Left renal pelvis (tissue), 4 donors: ENCODE measurements around the gene ADSS2. TPM values are rescaled to one million over a fixed set of nuclear protein-coding genes. Genes with fewer than 3 reads are reported as not detected.

ENCODE experiments used
- DNase-seq, 4 donors: peaks; one replicate each; pipeline ENCODE4 v3.0.0-alpha.2; 2013; ENCODE audit warnings: low read depth in 4 of 4, low spot score in 3 of 4
- polyA plus RNA-seq, 4 donors: library from polyadenylated mRNA; unstranded; fragments of 120-200 nt; gene quantifications; one replicate each; pipeline ENCODE4 v1.2.1, GENCODE V29; 2013; ENCODE audit not compliant: insufficient read length in 4 of 4

The ADSS2 gene
- polyA plus RNA-seq, 4 donors = 44.8 to 71.8 (median 62.8) TPM

DNA sequence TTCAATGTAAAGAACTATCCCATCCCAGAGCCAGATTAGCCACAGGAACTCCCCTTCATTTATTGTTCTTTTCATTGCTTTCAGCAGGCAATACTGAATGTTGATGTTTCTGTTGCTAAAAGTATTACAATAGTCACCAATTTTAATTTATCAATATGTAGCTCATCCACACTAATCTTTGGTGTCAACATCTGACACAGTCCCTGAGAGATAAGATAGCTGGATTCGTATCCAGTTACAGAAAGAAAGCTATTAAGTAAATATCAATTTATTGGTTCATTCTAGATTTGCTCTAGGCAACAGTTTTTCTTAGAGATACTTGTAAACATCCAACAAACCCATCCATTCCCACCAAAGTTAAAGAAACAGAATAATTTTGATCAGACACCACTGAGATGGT, 4.7 kb downstream of the ADSS2 start:
- DNase-seq = no peak

DNA sequence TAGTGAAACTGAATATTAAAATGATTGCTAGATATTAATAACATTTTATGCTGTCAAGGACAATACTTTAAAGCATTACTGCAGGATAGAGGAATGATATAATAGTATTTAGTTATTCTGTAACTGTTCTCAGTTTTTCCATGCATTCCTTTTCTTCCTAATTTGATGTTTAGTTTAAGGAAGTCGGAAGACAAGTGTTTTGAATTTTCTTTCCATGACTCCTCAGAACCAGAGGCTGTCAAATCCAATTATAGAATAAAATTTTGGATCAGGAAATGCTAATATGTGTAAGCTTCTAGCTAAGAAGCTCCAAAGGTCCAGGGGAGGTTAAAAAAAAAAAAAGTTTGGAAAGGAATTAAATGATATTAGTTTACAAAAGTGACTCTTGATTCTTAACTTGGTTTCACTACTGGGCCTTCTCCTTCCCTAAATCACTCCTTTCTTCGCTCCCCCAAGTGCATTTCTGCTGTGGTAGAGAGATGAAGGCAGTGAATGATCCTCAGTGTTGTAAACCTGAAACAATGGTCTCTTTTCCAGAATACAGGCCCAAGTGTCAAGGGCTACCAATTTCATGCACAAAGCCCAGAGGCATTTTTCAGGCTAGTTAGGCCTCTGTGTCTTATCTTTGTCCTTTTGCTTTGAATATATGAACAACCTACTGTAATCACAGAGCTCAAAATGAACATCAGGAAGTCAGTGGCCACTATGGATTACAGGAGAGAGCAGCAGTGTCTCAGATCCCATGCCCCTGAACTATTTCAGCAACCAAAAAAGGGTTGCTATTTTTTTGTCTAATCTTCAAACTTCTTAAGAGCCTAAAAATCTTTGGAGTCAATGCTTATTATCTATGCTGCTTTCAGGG, 6.2 kb downstream of the ADSS2 start:
- DNase-seq = no peak

DNA sequence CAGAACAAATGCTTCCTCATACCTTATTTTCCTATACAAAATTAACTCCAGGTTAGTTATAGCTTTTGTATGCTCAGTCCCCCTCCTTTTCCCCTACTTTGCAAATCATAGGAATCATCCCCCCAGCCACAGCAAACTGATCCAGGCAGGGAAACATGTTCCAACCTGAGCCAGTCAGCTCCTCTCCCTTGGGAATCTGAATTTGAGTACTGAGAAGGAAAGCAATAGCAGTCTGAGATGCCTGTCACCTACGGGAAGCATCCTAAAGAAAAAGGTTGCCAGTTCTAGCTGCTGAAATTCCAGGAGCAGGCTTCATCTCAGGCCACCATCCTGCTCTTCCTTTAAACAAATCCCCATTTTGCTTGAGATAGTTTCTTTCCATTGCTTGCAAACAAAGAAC, 6.9 kb downstream of the ADSS2 start:
- DNase-seq = no peak

DNA sequence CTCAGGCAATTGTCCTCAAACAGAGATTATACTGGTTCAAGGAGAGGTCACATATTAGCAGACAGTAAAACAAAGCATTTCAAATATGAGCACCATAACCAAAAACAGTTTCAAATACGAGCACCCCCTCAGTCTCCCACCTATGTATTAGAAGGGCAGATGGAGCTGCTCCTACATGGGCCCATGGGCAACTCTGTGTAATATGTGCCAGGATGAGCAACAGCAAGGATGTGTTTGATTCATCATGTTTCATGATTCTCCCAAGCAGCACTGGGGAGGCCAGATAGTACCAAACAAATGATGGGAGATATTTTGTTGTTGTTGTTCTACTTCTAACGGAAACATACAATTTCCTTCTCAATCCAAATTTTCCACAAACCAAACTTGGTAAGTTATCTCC, 8.9 kb downstream of the ADSS2 start:
- no peak for DNase-seq

DNA sequence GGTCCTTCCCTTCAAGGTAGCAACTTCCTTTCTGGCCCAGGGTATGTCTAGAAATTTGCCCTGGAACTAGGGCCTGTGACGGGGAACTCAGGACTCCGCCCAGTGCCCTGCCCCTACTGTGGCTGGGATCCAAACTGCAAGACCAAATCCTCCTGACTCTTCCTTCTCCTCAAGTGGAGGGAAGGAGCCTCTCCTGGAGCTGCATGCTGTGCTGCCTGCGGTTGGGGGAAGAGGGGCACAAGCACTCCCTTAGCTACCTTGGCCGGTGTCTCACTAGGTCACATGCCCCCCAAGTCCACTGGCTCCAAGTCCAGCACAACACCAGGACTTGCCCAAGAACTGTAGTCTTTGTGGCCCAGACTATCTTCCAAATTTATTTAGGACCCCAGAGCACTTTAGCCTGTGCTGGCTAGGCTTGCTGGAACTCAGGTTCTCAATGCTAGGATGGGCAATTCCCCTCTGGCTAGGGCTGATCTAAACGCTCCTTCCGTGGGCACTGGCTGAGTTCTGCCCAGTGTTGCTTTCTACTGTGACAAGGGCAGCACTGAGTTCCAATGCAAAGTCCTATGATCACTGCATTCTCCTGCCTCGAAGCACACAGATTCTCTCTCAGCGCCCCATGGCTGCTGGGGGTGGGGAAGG, 12.2 kb downstream of the ADSS2 start:
- no peak for DNase-seq

DNA sequence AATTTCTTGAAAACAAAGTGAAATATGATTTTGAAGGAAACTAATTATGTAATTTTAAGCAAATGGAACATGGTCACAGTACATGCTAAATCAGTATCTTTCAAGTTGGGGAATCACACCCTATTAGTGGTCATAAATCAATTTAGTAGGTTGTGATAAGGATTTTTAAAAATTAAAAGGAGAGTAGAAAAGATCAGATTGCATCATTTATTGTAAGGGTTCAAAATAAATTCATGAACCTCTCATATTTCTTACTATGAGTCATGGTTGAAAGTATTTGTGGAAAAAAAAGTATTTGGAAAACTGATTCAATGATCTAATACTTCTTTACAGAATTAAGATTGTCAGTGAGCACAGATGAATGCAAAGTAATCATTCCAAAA, 14.6 kb downstream of the ADSS2 start:
- no peak for DNase-seq

DNA sequence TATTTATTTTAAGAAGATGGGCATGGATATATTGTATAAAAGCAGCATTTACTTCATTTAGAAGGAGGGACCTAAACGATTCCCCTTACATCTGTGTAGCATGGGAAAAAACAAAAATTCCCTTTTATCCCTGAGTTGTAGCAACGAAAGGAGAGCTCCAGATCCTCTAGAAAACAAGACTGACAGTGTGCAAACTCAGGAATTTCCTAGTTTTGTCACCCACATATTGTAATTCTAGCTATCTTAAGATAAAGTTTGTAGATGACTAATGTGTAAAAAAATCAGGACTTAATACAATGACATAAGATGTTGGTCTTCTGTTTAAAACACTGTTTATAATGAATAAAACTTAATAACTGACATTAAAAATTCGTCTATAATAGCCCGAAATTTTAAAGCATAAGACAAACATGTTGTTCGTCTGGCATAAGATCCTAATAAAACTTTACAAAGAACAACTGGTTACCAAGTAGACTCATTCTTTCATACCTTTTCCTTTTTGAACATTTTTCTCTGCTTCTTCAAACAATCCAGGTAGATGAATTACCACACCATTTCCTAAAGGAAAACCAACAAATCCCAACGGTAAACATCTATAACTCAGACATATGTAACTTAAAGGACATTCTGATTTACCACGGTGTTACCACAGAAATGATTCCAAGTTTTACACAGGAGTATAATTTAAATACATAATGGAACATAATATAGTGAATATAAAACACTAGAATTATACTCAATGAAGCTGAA, 15.2 kb downstream of the ADSS2 start:
- no peak for DNase-seq

DNA sequence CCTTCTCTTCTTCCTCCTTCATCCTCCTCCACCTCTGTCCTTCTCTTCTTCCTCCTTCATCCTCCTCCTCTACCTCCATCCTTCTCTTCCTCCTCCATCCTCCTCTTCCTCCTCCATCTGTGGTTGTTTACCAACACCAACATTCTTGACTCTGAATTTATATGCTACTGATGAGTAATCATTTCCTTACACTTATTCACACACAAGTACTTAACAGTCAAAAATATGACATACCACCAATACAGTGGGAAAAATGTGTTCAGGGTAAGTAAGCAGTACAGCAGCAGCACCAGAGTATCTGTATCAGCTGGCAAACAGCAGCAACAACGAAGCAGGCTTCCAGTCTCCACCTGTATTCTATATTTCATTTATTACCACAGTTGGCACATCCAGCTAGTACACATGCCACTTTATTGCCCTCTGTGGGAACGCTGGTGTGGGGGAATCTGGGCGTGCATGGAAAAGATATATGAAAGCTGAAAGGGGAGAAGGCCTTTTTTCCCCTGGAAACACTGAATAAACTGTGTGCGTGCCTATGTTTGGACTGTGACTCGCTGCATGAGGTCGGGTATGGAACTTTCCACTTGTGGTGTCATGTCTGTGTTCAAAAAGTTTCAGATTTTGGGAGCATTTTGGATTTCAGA, 16.0 kb downstream of the ADSS2 start:
- DNase-seq = no peak

DNA sequence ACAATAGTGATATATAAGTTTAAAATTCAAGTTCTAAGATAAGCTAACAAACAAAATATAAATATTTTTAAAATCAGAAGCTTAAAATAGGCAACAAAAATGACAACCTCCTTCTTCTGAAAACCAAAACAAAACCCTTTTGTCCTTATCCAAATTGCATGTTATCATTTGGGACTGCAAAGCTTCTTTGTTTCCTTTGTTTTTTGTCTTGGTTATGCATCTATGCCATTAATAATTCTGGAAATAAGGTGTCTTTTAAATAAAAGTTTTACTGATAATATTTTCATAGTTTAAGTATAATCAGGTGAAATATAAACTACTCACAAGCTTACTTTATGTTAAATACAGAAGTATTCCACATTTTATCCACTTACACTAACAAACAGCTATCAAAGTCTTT, 20.5 kb downstream of the ADSS2 start:
- DNase-seq = no peak

DNA sequence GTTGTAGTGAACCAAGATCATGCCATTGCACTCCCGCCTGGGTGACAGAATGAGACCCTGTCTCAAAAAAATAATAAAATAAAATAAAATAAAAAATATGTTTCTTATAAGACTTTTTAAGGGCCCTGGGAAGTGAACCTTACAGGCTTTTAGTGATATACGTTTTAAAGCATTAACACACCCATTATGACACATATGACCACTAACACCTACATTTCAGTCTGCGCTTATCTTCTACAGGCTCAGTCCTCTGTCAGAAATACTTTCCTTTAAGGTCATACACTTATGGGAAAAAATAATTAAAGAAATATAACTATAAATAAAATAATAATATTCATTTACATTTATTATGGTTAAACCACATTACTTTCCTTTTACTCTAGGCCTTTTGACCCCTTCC, 21.9 kb downstream of the ADSS2 start:
- no peak for DNase-seq

DNA sequence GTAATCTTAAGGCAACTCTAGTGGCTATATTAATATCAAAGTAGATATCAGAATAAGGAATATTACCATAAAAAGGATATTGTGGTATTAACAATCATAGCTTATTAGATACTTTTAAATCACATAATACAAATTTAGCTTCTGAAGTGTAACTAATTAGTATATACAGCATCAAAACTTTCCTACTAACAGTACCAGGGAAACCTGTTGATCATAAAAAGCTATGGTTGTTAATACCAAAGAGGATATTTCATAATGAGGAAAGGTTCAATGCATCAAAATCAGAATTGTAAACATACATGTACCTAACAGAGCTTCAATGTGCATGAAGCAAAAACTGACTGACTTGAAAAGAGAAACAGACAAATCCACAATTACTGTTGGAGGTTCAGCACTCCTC, 24.1 kb downstream of the ADSS2 start:
- DNase-seq = no peak

DNA sequence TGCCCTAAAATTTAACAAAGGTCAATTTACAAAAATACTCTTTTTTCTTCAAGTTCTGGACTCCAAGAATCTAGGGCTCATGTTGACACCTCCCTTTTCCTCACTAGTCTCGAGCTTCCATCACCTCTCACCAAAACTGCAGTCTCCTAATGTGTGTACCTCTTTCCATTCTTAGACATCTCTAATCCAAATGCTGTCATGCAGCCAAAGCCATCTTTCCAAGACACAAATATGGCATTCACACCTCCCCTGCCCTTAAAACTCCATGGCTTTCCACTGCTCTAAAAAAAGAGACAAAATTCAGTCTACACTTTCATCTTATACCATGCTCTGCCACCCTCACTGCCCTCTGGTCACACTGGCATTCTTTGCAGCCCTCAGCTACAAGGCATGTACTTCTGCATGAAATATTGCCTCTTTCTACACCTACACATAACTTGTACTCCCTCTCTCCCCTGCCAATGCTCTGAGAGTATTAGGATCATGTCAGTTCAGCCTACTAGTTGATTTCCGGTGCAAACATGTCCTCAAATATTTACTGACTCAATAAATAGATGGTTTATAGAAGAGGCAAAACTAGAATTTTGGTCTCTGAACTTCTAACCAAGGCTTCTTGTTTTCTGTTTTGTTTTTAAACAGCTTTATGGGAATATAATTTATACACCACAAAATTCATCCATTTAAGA, 26.9 kb downstream of the ADSS2 start:
- DNase-seq = no peak

DNA sequence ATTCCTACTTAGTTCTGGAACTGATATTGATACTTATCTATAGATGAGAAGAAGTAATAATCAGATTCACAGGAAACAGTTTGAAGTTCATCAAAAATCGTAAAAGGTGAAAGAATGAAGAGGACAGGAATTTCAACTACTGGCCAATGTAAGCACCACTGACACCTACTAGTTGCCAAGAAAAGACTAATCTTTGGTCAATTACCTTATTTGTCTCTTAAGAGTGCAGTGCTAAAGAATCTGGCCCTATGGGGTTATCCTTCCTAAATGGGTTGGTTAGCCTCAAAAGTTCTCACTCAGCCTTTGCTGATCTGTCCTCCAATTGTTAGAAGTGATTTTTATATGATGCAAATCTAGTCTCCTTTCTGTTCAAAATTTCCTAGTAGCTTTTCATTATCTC, 29.5 kb downstream of the ADSS2 start:
- DNase-seq = no peak

DNA sequence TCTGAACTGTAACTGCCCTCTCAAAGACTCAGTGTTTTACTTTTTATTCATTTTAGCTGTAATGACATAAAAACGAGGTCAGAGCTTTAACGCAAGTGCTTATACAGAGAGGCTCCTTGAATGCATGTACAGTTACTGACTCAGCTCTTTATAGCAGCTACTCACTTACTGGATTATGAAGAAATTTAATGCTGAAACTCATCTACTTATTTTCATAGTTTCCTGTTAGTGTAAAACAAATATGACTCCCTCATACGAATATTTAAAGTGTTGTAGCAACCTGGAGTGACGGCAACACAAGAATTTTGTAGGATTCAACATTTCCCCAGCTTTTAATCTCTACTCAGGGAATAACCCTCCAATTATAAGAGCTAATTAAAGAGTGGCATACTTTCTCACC, 32.7 kb downstream of the ADSS2 start:
- DNase-seq = no peak

DNA sequence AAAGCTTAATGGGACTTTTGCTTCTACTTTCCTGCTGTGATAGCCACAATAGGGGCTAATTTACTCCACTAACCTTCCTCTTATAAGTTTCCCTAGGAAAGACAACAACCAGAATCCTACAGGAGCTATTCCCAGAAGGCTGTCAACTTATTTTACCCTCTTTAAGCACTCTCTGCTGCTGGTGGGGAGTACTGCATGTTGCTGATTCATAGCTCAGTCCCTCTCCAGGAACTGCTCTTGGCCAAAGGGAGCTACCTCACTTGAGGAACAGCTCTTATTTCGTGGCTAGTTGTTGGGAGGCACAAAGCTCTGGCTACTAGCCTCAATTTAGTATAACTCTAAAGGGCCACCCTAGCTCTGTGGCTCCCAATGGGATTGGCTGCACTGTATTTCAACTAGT, 37.2 kb downstream of the ADSS2 start:
- no peak for DNase-seq

DNA sequence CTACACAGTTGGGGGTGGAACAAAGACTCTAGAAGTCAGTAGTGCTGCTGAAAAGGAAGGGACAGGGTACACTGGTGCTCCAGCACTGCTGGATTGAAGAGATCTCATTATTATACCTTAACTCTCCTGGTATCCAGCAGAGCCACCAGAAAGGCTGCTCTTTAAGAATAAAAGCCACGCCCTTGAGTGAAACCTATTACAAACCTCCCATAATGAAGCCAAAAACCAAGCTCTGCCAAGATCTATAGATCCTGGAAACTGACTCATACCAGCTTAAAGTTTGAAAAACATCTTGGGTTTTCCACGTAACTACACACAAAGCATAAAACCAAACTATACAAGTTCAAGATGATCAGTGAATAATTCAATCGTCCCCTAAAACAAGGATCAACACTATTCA, 38.0 kb downstream of the ADSS2 start:
- DNase-seq = no peak

DNA sequence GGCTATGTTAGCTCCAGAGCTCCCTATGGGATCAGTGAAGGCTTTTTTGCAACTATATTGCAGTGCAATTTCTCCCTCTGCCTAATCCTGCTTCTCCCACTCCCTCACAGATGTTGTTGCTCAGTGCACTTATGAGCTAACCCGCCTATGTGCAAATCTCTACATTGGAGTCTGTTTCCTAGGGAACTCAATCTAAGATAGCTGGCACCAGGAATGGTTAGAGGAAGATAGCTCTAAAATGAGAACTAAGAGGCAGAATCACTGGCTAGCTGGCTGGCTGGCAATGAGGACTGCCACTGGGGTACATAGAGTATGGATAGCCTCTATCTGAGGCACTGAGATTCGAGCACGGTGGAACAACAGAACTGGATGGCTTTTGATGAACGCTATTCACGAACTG, 39.5 kb downstream of the ADSS2 start:
- no peak for DNase-seq

DNA sequence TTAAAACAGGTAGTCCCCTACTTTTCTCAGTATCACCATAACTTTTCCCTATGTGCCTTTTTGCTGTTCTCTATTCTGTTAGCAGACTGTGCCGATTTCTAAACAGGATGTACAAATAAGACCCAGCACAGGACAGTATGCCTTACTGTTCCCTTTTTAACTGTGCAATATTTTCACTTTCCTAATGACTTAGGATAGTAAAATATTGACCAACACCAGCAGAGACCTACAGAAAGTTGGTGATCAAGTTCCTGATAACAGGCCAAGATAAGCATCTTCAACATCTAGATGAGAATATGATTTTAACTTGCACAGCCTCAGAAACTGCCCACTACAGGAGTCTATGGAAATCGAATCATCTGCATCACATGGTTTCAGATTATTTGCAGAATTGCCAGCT, 42.0 kb downstream of the ADSS2 start:
- no peak for DNase-seq

DNA sequence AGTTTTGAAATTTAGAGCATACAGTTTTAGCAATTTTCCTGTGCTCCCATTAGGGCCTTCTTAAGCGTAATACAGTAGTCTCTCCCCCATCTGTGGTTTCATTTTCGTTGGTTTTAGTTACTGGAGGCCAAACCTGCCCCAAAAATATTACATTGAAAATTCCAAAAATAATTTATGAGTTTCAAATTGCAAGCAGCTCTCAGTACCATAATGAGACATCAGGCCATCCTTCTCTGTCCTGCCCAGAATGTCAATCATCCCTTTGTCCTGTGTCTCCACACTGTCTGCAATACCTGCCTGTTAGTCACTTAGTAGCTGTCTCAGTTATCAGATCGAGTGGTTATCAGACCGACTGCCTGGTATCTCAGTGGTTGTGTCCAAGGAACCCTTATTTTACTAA, 45.4 kb downstream of the ADSS2 start:
- DNase-seq = no peak

DNA sequence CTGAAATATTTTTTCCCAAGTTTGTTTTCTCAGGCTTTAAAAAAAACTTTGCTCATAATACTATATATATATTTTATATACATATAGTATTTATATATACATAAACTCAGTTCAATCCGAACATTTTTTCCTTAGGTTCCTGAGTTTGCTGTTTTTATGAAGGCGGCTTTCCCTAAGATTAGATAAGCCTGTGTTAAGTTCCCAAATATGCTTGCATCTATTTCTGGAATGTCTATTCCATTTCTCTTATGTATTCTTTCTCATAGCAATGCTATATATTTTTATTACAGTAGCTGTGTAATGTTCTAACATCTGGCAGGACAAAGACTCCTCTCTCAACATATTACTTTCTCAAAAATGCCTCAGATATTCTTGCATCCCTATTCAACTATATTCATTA, 45.9 kb downstream of the ADSS2 start:
- DNase-seq = no peak

DNA sequence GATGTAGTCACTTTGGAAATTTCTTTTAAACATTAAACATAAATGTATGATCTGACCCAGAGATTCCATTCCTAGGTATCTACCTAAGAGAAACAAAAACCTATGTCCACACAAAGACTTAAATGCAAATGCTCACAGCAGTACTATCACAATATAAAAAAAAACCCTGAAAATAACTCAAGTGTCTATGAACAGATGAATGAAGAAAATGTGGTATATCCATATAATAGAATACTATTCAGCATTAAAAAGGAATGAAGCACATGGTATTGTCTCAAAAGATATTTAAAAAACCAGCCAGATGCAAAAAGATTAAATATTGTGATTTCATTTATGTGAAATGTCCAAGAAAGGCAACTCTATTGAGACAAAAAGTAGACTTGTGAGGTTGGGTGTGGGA, 48.3 kb downstream of the ADSS2 start:
- DNase-seq = no peak
